GM12873 (cell line): Measurements from ENCODE around the gene CYP4F11.

Source experiments
- TF ChIP-seq, protein P1 (sequence below): IDR thresholded peaks from 2 replicates; pipeline ENCODE4 v1.5.1; 2012; ENCODE audit warnings: low read depth, mild to moderate bottlenecking, moderate library complexity, low read length, control low read depth; ENCODE audit not compliant: insufficient read depth; ENCODE audit errors: missing control alignments

Gene CYP4F11

DNA sequence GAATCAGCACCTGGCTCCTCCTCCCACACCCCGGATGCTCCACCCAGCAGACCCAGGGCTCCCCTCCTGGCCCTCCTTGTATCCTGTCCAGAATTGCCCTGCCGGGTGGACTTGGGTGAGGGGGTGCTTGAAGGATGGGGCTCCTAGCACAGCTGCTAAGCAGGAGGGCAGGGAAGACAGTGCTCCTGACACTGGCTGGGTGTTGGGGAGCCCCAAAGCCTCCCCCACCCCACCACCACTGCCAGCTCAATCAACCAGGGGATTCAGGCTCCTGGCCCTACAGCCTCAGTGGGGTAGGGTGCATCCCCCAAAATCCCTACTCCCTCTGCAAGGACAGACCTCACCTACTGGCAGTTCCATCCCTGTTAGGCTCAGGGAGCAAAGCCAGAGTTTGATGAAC lies 2.6 kb upstream of the CYP4F11 start:
- TF ChIP-seq, protein P1, sequence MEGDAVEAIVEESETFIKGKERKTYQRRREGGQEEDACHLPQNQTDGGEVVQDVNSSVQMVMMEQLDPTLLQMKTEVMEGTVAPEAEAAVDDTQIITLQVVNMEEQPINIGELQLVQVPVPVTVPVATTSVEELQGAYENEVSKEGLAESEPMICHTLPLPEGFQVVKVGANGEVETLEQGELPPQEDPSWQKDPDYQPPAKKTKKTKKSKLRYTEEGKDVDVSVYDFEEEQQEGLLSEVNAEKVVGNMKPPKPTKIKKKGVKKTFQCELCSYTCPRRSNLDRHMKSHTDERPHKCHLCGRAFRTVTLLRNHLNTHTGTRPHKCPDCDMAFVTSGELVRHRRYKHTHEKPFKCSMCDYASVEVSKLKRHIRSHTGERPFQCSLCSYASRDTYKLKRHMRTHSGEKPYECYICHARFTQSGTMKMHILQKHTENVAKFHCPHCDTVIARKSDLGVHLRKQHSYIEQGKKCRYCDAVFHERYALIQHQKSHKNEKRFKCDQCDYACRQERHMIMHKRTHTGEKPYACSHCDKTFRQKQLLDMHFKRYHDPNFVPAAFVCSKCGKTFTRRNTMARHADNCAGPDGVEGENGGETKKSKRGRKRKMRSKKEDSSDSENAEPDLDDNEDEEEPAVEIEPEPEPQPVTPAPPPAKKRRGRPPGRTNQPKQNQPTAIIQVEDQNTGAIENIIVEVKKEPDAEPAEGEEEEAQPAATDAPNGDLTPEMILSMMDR, result no peak

DNA sequence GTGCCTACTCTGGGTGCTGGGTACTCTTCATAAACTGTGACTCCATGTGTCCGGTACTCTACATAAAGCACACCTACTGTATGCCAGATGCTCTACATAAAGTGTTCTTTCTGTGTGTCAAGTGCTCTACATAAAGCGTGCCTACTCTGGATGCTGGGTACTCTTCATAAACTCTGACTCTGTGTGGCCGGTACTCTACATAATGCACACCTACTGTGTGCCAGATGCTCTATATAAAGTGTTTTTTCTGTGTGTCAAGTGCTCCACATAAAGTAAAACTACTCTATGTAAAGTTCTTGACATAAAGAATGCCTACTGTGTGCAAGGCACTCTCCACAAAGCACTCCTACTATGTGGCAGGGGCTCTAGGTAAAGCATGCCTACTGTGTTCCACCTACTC lies 1.8 kb upstream of the CYP4F11 start:
- TF ChIP-seq, protein P1, result no peak

DNA sequence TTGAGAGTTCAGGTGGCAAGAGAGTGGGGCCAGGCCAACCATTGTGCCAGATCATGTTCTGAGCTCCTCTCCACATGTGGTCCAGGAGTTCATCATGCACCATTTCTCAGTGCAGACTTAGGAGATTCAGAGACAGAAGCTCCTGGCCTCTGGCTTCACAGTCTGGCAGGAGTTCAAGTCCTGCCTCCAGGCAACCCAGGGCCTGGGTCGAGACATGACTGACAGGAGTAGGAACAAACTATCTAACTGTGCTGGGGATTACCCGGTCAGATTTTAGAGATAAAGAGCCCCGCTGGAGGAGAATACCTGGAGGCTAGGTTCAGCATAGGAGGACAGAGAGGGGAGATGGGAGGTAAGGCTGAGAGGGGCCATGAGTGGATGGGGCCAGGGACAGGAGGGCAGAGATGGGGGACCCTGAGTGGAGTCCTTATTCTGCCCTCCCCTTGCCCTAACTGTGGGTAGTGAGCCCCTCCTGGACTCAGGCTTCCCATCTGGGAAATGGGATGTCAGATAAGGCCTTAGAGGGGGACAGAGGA lies 906 bp upstream of the CYP4F11 start:
- TF ChIP-seq, protein P1, result no peak

DNA sequence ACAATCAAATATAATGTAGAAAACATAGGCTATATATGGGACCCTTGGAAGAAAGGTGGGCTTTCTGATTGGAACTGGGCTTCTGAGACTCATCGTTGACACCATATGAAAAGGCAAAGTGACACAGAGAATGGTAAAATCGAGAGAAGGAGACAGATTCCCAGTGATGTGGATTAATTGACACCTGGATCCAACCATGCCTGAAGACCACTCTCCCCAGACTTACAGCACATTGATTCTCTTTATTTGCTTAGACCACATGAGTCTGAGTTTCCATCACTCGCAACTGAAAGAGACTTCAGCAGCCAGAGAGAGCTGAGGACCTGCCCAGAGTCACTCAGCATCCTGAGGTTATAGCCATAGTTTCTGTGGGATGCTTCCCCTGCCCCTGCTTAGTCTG lies 6.0 kb downstream of the CYP4F11 start:
- TF ChIP-seq, protein P1, result no peak

DNA sequence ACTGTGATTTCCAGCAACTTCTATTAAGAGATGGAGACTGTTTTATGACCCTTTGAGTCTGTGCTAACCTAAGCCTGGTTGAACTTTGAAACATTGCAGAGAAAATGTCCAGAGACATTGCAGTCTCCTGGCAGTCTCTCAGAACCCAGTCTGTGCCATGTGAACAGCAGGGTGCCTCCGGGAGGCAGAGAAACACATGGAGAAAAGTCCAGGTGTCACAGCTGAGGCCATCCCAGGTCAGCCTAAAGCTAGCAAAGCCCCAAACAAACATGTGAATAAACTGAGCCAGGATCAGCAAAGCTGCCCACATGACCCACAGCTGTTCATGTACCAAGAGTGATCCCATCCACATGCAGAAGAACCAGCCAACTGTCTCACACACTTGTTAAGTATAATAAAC lies 7.8 kb downstream of the CYP4F11 start:
- TF ChIP-seq, protein P1, result no peak

DNA sequence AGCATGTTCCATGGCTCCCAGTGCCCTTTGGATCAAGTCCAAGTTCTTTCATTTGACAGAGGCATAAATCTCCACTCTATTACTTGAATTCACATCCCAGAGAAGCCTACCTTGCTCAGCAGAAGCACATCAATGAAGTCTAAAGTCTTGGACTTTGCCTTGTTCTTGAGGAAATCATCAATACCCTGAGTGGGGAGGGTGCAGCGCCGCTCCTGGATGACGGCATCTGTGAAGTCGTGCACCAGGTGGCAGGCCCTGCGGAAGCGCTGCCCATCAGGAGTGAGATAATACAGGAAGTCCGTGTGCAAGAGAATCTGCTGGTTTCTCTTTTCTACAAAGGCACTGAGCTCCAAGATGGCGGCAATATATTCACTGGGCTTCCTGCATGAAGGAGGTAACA lies 10.6 kb downstream of the CYP4F11 start:
- TF ChIP-seq, protein P1, result no peak

DNA sequence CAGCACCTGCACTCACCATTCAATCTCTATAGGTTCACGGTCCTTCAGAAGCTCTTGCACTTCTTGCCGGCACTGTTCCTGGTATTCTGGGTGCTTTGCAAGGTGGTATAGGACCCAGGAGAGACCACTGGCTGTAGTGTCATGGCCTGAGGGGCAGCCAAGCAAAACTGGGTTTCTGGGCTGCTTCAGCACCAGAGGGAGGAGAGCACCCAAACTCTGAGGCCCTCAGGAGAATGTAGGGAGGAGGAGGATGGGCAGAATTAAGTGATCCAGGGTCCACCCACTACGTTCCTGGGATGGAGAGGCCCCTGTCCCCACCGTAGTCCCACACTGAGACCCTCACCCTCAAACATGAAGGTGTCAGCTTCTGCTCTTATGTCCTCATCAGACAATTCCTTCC lies 12.3 kb downstream of the CYP4F11 start:
- TF ChIP-seq, protein P1, result no peak
